HepG2 (cell line): ENCODE data around the gene APLP1. TPM values are rescaled to one million over a fixed set of nuclear protein-coding genes. Genes with fewer than 3 reads are reported as not detected.

Experiments
- AHR ChIP-seq: IDR thresholded peaks from 2 replicates; pipeline ENCODE4 v1.6.1; 2018; ENCODE audit warnings: missing genetic modification reagents, missing compliant biosample characterization
- CEBPZ ChIP-seq: IDR thresholded peaks from 2 replicates; pipeline ENCODE4 v1.6.1; 2012; ENCODE audit warnings: low read length, improper control_type of control experiment
- FOXC1 ChIP-seq: sonication (generic); formaldehyde crosslinking; IDR thresholded peaks from 2 replicates; pipeline ENCODE4 v1.8.0; 2022; ENCODE audit warnings: mild to moderate bottlenecking, missing genetic modification reagents, borderline replicate concordance
- GABPB1 ChIP-seq: IDR thresholded peaks from 2 replicates; pipeline ENCODE4 v1.6.1; 2016; ENCODE audit warnings: mild to moderate bottlenecking, missing genetic modification reagents, moderate library complexity, missing compliant biosample characterization
- IKZF5 ChIP-seq: IDR thresholded peaks from 2 replicates; pipeline ENCODE4 v1.6.1; 2018; ENCODE audit warnings: missing genetic modification reagents, mild to moderate bottlenecking, missing compliant biosample characterization
- IRF9 ChIP-seq: sonication (generic); formaldehyde crosslinking; IDR thresholded peaks from 2 replicates; pipeline ENCODE4 v1.8.0; 2022; ENCODE audit warnings: missing genetic modification reagents, mild to moderate bottlenecking, borderline replicate concordance
- KDM3A ChIP-seq: IDR thresholded peaks from 2 replicates; pipeline ENCODE4 v1.6.1; 2018; ENCODE audit warnings: low read depth, missing compliant biosample characterization
- LRRFIP1 ChIP-seq: sonication (generic); formaldehyde crosslinking; conservative IDR thresholded peaks from 2 replicates; pipeline ENCODE4 v1.4.0; 2020; ENCODE audit warnings: missing genetic modification reagents
- PTBP1 ChIP-seq: fragments of 200-400 bp; formaldehyde crosslinking; IDR thresholded peaks from 2 replicates; pipeline ENCODE4 v1.6.1; 2018; ENCODE audit warnings: low read length, low read depth; ENCODE audit not compliant: poor library complexity, severe bottlenecking
- SALL1 ChIP-seq: sonication (generic); formaldehyde crosslinking; IDR thresholded peaks from 2 replicates; pipeline ENCODE4 v1.8.0; 2022; ENCODE audit warnings: mild to moderate bottlenecking, missing genetic modification reagents
- TAF15 ChIP-seq: fragments of 200-400 bp; formaldehyde crosslinking; IDR thresholded peaks from one replicate; pipeline ENCODE4 v1.6.1; 2018; ENCODE audit warnings: mild to moderate bottlenecking, low read depth, low read length; ENCODE audit not compliant: poor library complexity, severe bottlenecking
- TEAD2 ChIP-seq: sonication (generic); formaldehyde crosslinking; IDR thresholded peaks from 2 replicates; pipeline ENCODE4 v1.9.0; 2021; ENCODE audit warnings: missing genetic modification reagents
- YY1 ChIP-seq: IDR thresholded peaks from 2 replicates; pipeline ENCODE4 v1.6.1; 2011; ENCODE audit warnings: low read length, low read depth, moderate library complexity, mild to moderate bottlenecking; ENCODE audit not compliant: insufficient read depth, insufficient replicate concordance
- ZFAT ChIP-seq: sonication (generic); formaldehyde crosslinking; conservative IDR thresholded peaks from 2 replicates; pipeline ENCODE4 v1.8.1; 2023; ENCODE audit warnings: missing genetic modification reagents, inconsistent platforms
- ZNF274 ChIP-seq: sonication (generic); formaldehyde crosslinking; IDR thresholded peaks from 2 replicates; pipeline ENCODE4 v1.5.1; 2020; ENCODE audit warnings: mild to moderate bottlenecking, missing genetic modification reagents
- ZNF275 ChIP-seq: sonication (generic); formaldehyde crosslinking; IDR thresholded peaks from 2 replicates; pipeline ENCODE4 v1.8.0; 2022; ENCODE audit warnings: missing genetic modification reagents, mild to moderate bottlenecking, inconsistent platforms, borderline replicate concordance
- ZNF33A ChIP-seq: sonication (generic); formaldehyde crosslinking; IDR thresholded peaks from 2 replicates; pipeline ENCODE4 v1.5.1; 2020; ENCODE audit warnings: missing genetic modification reagents, mild to moderate bottlenecking, moderate library complexity, borderline replicate concordance
- ZNF652 ChIP-seq: IDR thresholded peaks from 2 replicates; pipeline ENCODE4 v1.6.1; 2016; ENCODE audit warnings: low read depth, borderline replicate concordance
- ZNF766 ChIP-seq: sonication (generic); formaldehyde crosslinking; IDR thresholded peaks from 2 replicates; pipeline ENCODE4 v1.5.0; 2020; ENCODE audit warnings: missing genetic modification reagents, borderline replicate concordance
- ZNF878 ChIP-seq: sonication (generic); formaldehyde crosslinking; IDR thresholded peaks from 2 replicates; pipeline ENCODE4 v1.8.1; 2023; ENCODE audit warnings: mild to moderate bottlenecking, missing genetic modification reagents, moderate library complexity
- polyA plus RNA-seq, 8 experiments: library from polyadenylated mRNA; depleted of rRNA in 3 of 8; stranded (reverse) in 7 of 8; unstranded in 1 of 8; fragments of >200 nt; fragmentation: Illumina TruSeq in 4 of 8; extraction: Trizol in 4 of 8; gene quantifications; 2 replicates each; pipeline versions ENCODE4 v1.2.1 to v1.2.3, GENCODE V29; 2011 to 2016; ENCODE audit warnings: low read depth in 4 of 8, missing spikeins in 1 of 8, mixed read lengths in 1 of 8; ENCODE audit not compliant: insufficient read depth in 1 of 8
- total RNA-seq, 5 experiments: library from RNA; depleted of rRNA; stranded (reverse); fragments of >200 nt; fragmentation: Illumina TruSeq; extraction: Trizol; gene quantifications; 2 replicates each; pipeline ENCODE4 v1.2.3, GENCODE V29; 2016; ENCODE audit warnings: low read depth in 1 of 5

The APLP1 gene
- total and polyA plus RNA-seq, 2 of the 13 experiments (the other 11 are each of a cell fraction or from before 2014, with no cell fraction given) = 2.0 to 2.9 TPM

GRCh38 chr19:35899547-35900214 lies 31.3 kb downstream of the APLP1 start (continued):
- TF ChIP-seq ZNF275 = no peak
- no peak for TF ChIP-seq ZFAT (CRISPR knock-in tag)
- TF ChIP-seq ZNF878 (CRISPR knock-in tag) = no peak
- TF ChIP-seq TEAD2 (CRISPR knock-in tag) = no peak
- TF ChIP-seq PTBP1 = no peak
- TF ChIP-seq SALL1 (CRISPR knock-in tag) = peak; percentile 54; the same call in 1 of the 2 replicates
- TF ChIP-seq KDM3A = no peak
- TF ChIP-seq AHR (CRISPR knock-in tag) = no peak
- TF ChIP-seq TAF15 = no peak
- no peak for TF ChIP-seq CEBPZ
- no peak for TF ChIP-seq ZNF274 (CRISPR knock-in tag)
- no peak for TF ChIP-seq IRF9 (CRISPR knock-in tag)
- peak; percentile 98 for TF ChIP-seq ZNF652
- no peak for TF ChIP-seq IKZF5 (CRISPR knock-in tag)
- TF ChIP-seq ZNF766 (CRISPR knock-in tag) = no peak
- TF ChIP-seq GABPB1 (CRISPR knock-in tag) = peak; percentile 75
- TF ChIP-seq FOXC1 = no peak
- TF ChIP-seq YY1 = peak; percentile 13
- TF ChIP-seq LRRFIP1 = no peak
- no peak for TF ChIP-seq ZNF33A (CRISPR knock-in tag)
